ENCODE results near the gene KAT6B. TPM values are rescaled to one million over a fixed set of nuclear protein-coding genes. Genes with fewer than 3 reads are reported as not detected.

Gene KAT6B
- total and polyA plus RNA-seq, 10 of the 15 experiments (the other 5 are each of a cell fraction or from before 2014, with no cell fraction given) = 2.7 to 22.6 (median 15.7) TPM

DNA sequence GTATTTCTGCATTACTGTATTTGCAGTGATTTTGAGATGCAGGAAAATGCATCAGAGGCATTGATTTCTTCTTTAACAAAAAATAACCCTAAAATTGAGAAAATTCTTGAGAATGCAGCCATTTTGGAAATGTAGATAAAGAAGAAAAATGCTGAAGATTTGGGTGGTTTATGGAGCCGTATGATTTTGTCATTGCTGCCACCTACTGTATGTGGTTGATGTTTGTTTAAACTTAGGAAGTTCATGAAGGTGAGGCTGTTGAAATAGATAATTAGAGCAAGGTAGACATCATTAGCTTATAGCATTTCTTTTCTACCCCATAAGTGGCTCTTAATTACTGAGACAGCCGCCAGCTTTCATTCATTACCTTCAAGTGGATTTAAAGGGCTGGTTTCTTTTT, 193.0 kb downstream of the KAT6B start (continued):
- no peak for TF ChIP-seq NFIC (IDR thresholded peaks at IDR 0.05; ENCODE audit: low read depth, low read length)
- no peak for TF ChIP-seq ZZZ3 (IDR thresholded peaks at IDR 0.05; ENCODE audit: control insufficient read depth, insufficient read length, low read depth)
- TF ChIP-seq FOXM1 (IDR thresholded peaks at IDR 0.05; ENCODE audit: low read depth, low read length) = no peak
- TF ChIP-seq POLR2AphosphoS5 (IDR thresholded peaks at IDR 0.05; ENCODE audit: low read length) = no peak
- no peak for TF ChIP-seq POLR2AphosphoS2 (IDR thresholded peaks at IDR 0.05; ENCODE audit: low read depth, low read length)
- no peak for TF ChIP-seq IKZF2 (IDR thresholded peaks at IDR 0.05)
- no peak for TF ChIP-seq SIX5 (IDR thresholded peaks at IDR 0.05; ENCODE audit: low read depth, low read length, severe bottlenecking)
- no peak for TF ChIP-seq EP300 (IDR thresholded peaks at IDR 0.05; ENCODE audit: borderline replicate concordance in 1 of 2, control insufficient read depth in 1 of 2, low read depth in 2 of 2, low read length in 2 of 2)
- TF ChIP-seq, protein P1, sequence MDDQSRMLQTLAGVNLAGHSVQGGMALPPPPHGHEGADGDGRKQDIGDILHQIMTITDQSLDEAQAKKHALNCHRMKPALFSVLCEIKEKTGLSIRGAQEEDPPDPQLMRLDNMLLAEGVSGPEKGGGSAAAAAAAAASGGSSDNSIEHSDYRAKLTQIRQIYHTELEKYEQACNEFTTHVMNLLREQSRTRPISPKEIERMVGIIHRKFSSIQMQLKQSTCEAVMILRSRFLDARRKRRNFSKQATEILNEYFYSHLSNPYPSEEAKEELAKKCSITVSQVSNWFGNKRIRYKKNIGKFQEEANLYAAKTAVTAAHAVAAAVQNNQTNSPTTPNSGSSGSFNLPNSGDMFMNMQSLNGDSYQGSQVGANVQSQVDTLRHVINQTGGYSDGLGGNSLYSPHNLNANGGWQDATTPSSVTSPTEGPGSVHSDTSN (IDR thresholded peaks at IDR 0.05; ENCODE audit: insufficient replicate concordance, low read depth, low read length) = no peak
- no peak for TF ChIP-seq CBX3 (IDR thresholded peaks at IDR 0.05; ENCODE audit: borderline replicate concordance, low read depth)
- TF ChIP-seq ESRRA (IDR thresholded peaks at IDR 0.05; ENCODE audit: low read length) = no peak
- TF ChIP-seq, protein P2, sequence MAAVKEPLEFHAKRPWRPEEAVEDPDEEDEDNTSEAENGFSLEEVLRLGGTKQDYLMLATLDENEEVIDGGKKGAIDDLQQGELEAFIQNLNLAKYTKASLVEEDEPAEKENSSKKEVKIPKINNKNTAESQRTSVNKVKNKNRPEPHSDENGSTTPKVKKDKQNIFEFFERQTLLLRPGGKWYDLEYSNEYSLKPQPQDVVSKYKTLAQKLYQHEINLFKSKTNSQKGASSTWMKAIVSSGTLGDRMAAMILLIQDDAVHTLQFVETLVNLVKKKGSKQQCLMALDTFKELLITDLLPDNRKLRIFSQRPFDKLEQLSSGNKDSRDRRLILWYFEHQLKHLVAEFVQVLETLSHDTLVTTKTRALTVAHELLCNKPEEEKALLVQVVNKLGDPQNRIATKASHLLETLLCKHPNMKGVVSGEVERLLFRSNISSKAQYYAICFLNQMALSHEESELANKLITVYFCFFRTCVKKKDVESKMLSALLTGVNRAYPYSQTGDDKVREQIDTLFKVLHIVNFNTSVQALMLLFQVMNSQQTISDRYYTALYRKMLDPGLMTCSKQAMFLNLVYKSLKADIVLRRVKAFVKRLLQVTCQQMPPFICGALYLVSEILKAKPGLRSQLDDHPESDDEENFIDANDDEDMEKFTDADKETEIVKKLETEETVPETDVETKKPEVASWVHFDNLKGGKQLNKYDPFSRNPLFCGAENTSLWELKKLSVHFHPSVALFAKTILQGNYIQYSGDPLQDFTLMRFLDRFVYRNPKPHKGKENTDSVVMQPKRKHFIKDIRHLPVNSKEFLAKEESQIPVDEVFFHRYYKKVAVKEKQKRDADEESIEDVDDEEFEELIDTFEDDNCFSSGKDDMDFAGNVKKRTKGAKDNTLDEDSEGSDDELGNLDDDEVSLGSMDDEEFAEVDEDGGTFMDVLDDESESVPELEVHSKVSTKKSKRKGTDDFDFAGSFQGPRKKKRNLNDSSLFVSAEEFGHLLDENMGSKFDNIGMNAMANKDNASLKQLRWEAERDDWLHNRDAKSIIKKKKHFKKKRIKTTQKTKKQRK (IDR thresholded peaks at IDR 0.05; ENCODE audit: low read depth, low read length) = no peak
- no peak for TF ChIP-seq RELA (IDR thresholded peaks at IDR 0.05; ENCODE audit: borderline replicate concordance, partially characterized antibody)
- TF ChIP-seq MTA2 (IDR thresholded peaks at IDR 0.05; ENCODE audit: low read depth) = no peak
- TF ChIP-seq, protein P3, sequence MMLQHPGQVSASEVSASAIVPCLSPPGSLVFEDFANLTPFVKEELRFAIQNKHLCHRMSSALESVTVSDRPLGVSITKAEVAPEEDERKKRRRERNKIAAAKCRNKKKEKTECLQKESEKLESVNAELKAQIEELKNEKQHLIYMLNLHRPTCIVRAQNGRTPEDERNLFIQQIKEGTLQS (IDR thresholded peaks at IDR 0.05; ENCODE audit: borderline replicate concordance, extremely low read depth, low read depth, low read length) = no peak
- TF ChIP-seq, protein P4, sequence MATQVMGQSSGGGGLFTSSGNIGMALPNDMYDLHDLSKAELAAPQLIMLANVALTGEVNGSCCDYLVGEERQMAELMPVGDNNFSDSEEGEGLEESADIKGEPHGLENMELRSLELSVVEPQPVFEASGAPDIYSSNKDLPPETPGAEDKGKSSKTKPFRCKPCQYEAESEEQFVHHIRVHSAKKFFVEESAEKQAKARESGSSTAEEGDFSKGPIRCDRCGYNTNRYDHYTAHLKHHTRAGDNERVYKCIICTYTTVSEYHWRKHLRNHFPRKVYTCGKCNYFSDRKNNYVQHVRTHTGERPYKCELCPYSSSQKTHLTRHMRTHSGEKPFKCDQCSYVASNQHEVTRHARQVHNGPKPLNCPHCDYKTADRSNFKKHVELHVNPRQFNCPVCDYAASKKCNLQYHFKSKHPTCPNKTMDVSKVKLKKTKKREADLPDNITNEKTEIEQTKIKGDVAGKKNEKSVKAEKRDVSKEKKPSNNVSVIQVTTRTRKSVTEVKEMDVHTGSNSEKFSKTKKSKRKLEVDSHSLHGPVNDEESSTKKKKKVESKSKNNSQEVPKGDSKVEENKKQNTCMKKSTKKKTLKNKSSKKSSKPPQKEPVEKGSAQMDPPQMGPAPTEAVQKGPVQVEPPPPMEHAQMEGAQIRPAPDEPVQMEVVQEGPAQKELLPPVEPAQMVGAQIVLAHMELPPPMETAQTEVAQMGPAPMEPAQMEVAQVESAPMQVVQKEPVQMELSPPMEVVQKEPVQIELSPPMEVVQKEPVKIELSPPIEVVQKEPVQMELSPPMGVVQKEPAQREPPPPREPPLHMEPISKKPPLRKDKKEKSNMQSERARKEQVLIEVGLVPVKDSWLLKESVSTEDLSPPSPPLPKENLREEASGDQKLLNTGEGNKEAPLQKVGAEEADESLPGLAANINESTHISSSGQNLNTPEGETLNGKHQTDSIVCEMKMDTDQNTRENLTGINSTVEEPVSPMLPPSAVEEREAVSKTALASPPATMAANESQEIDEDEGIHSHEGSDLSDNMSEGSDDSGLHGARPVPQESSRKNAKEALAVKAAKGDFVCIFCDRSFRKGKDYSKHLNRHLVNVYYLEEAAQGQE (IDR thresholded peaks at IDR 0.05; ENCODE audit: low read depth, low read length) = no peak
- no peak for TF ChIP-seq MEF2A (IDR thresholded peaks at IDR 0.05; ENCODE audit: insufficient read depth, low read depth, low read length)
- TF ChIP-seq NFYA (IDR thresholded peaks at IDR 0.05; ENCODE audit: borderline replicate concordance, low read depth, low read length) = no peak
- TF ChIP-seq, protein P5, sequence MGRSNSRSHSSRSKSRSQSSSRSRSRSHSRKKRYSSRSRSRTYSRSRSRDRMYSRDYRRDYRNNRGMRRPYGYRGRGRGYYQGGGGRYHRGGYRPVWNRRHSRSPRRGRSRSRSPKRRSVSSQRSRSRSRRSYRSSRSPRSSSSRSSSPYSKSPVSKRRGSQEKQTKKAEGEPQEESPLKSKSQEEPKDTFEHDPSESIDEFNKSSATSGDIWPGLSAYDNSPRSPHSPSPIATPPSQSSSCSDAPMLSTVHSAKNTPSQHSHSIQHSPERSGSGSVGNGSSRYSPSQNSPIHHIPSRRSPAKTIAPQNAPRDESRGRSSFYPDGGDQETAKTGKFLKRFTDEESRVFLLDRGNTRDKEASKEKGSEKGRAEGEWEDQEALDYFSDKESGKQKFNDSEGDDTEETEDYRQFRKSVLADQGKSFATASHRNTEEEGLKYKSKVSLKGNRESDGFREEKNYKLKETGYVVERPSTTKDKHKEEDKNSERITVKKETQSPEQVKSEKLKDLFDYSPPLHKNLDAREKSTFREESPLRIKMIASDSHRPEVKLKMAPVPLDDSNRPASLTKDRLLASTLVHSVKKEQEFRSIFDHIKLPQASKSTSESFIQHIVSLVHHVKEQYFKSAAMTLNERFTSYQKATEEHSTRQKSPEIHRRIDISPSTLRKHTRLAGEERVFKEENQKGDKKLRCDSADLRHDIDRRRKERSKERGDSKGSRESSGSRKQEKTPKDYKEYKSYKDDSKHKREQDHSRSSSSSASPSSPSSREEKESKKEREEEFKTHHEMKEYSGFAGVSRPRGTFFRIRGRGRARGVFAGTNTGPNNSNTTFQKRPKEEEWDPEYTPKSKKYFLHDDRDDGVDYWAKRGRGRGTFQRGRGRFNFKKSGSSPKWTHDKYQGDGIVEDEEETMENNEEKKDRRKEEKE (IDR thresholded peaks at IDR 0.05) = no peak
